SU-DHL-6 (cell line): ENCODE measurements around the gene ASCL2.

Source experiments
- EZH2phosphoT487 ChIP-seq: fragments of 200-600 bp; sonication (generic), shearing (Covaris generic); conservative IDR thresholded peaks from 2 replicates; pipeline ENCODE4 v1.6.1; 2018; ENCODE audit warnings: mild to moderate bottlenecking, antibody characterized with exemption, low read length, moderate library complexity, mixed read lengths
- TF ChIP-seq, protein P1 (sequence below): fragments of 200-600 bp; sonication (generic); IDR thresholded peaks from one replicate; pipeline ENCODE4 v1.5.1; 2017; ENCODE audit warnings: antibody characterized with exemption, mild to moderate bottlenecking, low read length, moderate library complexity; ENCODE audit not compliant: insufficient read depth, poor library complexity, severe bottlenecking

DNA sequence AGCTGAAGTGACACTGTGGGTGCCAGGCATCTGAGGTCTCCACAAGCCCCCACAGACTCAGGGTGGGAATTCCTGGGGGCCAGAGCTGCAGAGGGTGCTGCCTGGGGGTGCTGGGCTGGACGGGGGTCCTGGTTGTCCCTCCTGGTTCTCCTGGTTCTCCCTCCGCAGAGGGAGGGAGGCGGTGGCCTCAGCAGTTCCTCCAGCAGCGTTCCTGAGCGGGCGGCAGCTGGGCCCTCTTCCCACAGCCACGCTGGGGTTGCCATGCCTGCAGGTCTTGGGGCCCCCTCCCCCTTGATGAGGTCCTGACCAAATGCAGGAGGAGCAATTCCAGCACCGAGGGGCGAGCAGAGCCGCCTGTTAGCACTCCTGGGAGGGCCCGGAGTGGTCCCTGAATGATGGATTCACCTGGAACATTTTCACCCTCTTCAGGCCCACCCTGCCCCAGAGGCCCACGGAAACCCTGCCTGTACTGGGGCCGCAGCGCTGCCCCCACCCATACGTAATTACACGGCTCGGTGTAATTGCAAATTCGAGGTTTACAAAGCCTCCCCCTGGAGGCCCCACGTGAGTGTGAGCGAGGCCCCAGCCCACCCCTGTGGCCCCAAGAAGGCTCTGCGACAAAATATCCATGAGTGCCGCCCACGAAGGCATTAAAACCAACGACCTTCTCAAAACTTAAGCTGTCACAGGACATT is 30.7 kb upstream of the ASCL2 start:
- TF ChIP-seq, protein P1, sequence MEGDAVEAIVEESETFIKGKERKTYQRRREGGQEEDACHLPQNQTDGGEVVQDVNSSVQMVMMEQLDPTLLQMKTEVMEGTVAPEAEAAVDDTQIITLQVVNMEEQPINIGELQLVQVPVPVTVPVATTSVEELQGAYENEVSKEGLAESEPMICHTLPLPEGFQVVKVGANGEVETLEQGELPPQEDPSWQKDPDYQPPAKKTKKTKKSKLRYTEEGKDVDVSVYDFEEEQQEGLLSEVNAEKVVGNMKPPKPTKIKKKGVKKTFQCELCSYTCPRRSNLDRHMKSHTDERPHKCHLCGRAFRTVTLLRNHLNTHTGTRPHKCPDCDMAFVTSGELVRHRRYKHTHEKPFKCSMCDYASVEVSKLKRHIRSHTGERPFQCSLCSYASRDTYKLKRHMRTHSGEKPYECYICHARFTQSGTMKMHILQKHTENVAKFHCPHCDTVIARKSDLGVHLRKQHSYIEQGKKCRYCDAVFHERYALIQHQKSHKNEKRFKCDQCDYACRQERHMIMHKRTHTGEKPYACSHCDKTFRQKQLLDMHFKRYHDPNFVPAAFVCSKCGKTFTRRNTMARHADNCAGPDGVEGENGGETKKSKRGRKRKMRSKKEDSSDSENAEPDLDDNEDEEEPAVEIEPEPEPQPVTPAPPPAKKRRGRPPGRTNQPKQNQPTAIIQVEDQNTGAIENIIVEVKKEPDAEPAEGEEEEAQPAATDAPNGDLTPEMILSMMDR = no peak
- no peak for TF ChIP-seq EZH2phosphoT487
